Measurements from ENCODE around the gene LRRN4. TPM values are rescaled to one million over a fixed set of nuclear protein-coding genes. Genes with fewer than 3 reads are reported as not detected.

LRRN4 gene
- total RNA-seq, 1 donor from 2014 or later: not detected

DNA sequence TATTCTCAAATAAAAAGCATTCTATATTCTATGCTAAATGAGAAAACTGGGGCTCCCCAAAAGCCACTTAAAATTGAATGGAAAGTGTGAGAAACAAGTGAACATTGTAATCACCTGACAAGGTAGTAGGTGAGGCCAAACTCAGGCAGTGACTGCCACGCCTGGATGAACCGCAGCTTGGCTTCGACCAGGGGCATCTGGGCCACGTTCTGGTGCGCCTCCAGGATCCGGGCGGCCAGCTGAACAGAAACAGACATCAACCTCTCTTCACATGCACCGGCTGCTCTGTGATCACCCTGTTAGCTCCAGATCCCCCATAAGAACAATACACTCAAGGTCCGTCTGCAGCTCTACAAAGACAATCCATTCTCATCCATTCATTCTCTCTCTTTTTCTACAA lies 30.1 kb upstream of the LRRN4 start:
- Mint-ChIP-seq H3K27me3 (ENCODE audit: low read depth) (peaks cover 2% of the 10 kb centered on the region), H3K36me3 (ENCODE audit: low read depth) (no peaks in the 10 kb centered on the region), H3K9me3 (no peaks in the 10 kb centered on the region), H3K27ac (ENCODE audit: unreplicated experiment) (peak overlapping the region; percentile 28), H3K4me3 (no peak overlapping the region), H3K4me1 (no peaks in the 10 kb centered on the region)
- no peak for DNase-seq (ENCODE audit: low read depth, low spot score)
- TF ChIP-seq, protein P1, sequence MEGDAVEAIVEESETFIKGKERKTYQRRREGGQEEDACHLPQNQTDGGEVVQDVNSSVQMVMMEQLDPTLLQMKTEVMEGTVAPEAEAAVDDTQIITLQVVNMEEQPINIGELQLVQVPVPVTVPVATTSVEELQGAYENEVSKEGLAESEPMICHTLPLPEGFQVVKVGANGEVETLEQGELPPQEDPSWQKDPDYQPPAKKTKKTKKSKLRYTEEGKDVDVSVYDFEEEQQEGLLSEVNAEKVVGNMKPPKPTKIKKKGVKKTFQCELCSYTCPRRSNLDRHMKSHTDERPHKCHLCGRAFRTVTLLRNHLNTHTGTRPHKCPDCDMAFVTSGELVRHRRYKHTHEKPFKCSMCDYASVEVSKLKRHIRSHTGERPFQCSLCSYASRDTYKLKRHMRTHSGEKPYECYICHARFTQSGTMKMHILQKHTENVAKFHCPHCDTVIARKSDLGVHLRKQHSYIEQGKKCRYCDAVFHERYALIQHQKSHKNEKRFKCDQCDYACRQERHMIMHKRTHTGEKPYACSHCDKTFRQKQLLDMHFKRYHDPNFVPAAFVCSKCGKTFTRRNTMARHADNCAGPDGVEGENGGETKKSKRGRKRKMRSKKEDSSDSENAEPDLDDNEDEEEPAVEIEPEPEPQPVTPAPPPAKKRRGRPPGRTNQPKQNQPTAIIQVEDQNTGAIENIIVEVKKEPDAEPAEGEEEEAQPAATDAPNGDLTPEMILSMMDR (conservative IDR thresholded peaks at IDR 0.05): no peak

DNA sequence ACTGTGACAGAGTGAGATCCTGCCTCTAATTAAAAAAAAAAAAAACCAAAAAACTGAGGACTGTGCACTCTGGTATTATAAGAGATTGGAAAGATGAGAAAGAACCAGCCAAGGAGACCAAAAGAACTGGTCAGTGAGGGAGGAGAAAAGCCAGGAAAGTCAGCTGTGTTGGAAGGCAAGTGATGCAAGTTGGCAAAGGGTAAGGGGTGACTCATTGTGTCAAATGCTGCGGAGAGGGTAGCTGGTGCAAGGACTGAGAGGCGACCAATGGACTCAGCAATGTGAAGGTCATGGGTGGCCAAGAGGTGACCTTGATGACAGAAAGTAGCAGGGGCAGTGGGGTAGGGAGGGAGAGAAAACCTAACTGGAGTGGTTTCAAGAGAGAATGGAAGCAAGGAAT lies 27.4 kb upstream of the LRRN4 start:
- Mint-ChIP-seq H3K27me3 (ENCODE audit: low read depth) (no peaks in the 10 kb centered on the region), H3K36me3 (ENCODE audit: low read depth) (no peaks in the 10 kb centered on the region), H3K9me3 (no peaks in the 10 kb centered on the region), H3K4me3 (no peak overlapping the region), H3K27ac (ENCODE audit: unreplicated experiment) (no peak overlapping the region), H3K4me1 (no peaks in the 10 kb centered on the region)
- no peak for DNase-seq (ENCODE audit: low read depth, low spot score)
- TF ChIP-seq, protein P1 (conservative IDR thresholded peaks at IDR 0.05): no peak

DNA sequence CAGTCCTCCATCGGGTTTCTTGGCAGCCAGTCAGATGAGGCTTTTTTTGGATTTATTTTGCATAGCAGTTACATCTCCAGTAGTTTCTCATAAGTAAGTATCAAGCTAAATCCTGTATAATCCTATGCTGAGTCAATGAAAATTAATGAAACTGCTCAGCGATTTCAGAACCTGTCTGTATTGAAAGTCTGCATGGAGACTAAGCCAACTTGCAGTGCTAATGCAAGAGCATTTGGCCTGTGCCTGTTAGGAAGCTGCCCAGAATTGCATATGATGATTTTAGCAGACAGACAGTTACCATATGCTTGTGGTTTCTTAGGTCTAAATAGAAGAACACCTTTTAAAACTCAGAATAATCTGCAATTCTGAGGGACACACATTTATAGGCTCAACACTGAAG lies 25.2 kb upstream of the LRRN4 start:
- no peak for DNase-seq (ENCODE audit: low read depth, low spot score)
- Mint-ChIP-seq H3K27me3 (ENCODE audit: low read depth) (no peaks in the 10 kb centered on the region), H3K4me3 (no peak overlapping the region), H3K4me1 (peaks cover 6% of the 10 kb centered on the region), H3K27ac (ENCODE audit: unreplicated experiment) (no peak overlapping the region), H3K9me3 (no peaks in the 10 kb centered on the region), H3K36me3 (ENCODE audit: low read depth) (no peaks in the 10 kb centered on the region)
- TF ChIP-seq, protein P1 (conservative IDR thresholded peaks at IDR 0.05): no peak

DNA sequence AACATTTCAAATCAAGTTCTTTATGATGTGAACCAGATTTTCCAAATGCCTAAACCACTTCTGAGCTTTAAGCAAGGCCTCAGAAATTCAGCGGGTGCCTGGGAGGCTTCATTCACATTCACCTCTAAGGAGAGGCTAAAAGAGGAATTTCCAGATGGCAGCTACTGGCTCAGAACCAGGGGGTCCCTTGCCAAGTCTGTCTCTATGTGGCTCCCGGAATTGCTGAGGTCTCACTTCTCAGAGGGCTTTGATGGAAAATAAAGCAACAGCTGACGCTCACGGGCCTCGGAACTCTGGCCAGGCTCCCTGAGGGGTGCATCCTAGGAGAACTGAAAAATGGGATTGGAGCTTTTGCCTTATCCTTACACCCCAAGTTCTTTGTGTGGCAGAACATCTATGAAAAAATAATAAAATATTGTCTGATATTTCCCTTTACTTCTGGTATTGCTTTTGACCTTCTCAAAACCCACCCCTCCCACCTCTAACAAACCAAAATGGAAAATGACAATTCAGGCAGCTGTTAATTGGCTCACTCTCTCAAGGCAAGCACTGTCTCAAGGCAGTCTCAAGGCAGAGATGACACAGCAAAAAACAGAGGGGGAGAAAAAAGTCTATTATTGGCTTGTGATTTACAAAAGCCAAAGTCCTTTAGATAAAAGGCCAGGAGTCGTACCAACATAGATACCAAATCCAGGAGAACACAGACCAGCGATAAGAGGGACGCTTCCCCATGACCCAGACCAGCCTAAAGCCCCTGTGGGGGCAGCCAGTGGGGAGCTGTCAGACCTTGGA lies 21.8 kb upstream of the LRRN4 start:
- Mint-ChIP-seq H3K27me3 (ENCODE audit: low read depth) (no peaks in the 10 kb centered on the region), H3K9me3 (no peaks in the 10 kb centered on the region), H3K4me3 (no peak overlapping the region), H3K36me3 (ENCODE audit: low read depth) (no peaks in the 10 kb centered on the region), H3K27ac (ENCODE audit: unreplicated experiment) (no peak overlapping the region), H3K4me1 (peaks cover 7% of the 10 kb centered on the region)
- TF ChIP-seq, protein P1 (conservative IDR thresholded peaks at IDR 0.05): no peak
- no peak for DNase-seq (ENCODE audit: low read depth, low spot score)

DNA sequence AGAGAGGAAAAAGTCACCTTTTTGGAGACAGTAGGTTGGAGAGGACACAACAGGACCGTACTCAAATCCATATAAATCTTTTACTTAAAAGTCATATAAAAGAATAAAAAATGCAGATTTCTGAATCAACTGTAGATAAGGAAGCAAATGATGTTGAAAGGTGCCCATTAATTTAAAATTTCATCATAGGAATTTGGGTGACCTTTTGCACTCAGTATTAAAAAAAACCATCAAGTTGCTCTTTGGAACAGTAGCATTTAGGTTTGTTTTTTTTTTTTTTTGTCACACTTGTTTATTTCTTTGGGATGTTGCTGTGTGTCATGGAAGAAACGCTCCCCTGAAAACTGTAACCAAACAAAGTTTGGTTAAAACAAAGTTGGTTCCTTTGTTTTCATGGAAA lies 20.9 kb upstream of the LRRN4 start:
- Mint-ChIP-seq H3K4me1 (peaks cover 7% of the 10 kb centered on the region), H3K36me3 (ENCODE audit: low read depth) (no peaks in the 10 kb centered on the region), H3K27ac (ENCODE audit: unreplicated experiment) (no peak overlapping the region), H3K9me3 (no peaks in the 10 kb centered on the region), H3K4me3 (no peak overlapping the region), H3K27me3 (ENCODE audit: low read depth) (no peaks in the 10 kb centered on the region)
- TF ChIP-seq, protein P1 (conservative IDR thresholded peaks at IDR 0.05): no peak
- no peak for DNase-seq (ENCODE audit: low read depth, low spot score)

All from neural crest cell (in vitro differentiated cells).